HG03135 (cell line): ENCODE data around the gene BCL7C.
"Not testable (repeated sequence)": the region's sequence is repeated elsewhere in the genome, so short reads cannot be mapped to it uniquely, and the experiment has no call there.

Experiments used
- ATAC-seq: cut with Tn5 transposase; IDR thresholded peaks from one replicate; pipeline ENCODE4 v1.9.1; 2021; ENCODE audit warnings: mild to moderate bottlenecking, moderate library complexity; ENCODE audit not compliant: unreplicated experiment

BCL7C gene

GRCh38 chr16:30896261-30896888 lies 2.5 kb upstream of the BCL7C start, which contains the start of gene CTF1:
CTF1 (plus strand) TSS chr16:30896614; CDS start chr16:30896644, 30 bp downstream.
- ATAC-seq = no peak

- ATAC-seq = no peak
These were observed 1.9 kb upstream of the BCL7C start for GRCh38 chr16:30895627-30896260.

- no peak for ATAC-seq
These were observed 877 bp upstream of the BCL7C start for GRCh38 chr16:30894540-30895368.

GRCh38 chr16:30893417-30893743 lies 497 bp downstream of the BCL7C start:
- ATAC-seq = no peak

- ATAC-seq = no peak
These were observed 1.0 kb downstream of the BCL7C start for GRCh38 chr16:30892670-30893416.

- ATAC-seq = not testable (repeated sequence)
These were observed 2.6 kb downstream of the BCL7C start for GRCh38 chr16:30891043-30891823.

GRCh38 chr16:30889721-30890120 lies 4.2 kb downstream of the BCL7C start:
- no peak for ATAC-seq

- no peak for ATAC-seq
These were observed 4.9 kb downstream of the BCL7C start for GRCh38 chr16:30888856-30889499.

- ATAC-seq = no peak
These were observed 6.0 kb downstream of the BCL7C start for GRCh38 chr16:30887927-30888326.

GRCh38 chr16:30886145-30886544 lies 7.7 kb downstream of the BCL7C start:
- no peak for ATAC-seq

GRCh38 chr16:30885196-30885595 lies 8.7 kb downstream of the BCL7C start:
- ATAC-seq = no peak

GRCh38 chr16:30884760-30885159 lies 9.1 kb downstream of the BCL7C start:
- no peak for ATAC-seq

GRCh38 chr16:30882429-30883310 lies 11.2 kb downstream of the BCL7C start:
- ATAC-seq = no peak

- ATAC-seq = no peak
These were observed 17.0 kb downstream of the BCL7C start for GRCh38 chr16:30876867-30877266.

- ATAC-seq = no peak
These were observed 17.7 kb downstream of the BCL7C start for GRCh38 chr16:30875871-30876801.

GRCh38 chr16:30874821-30875717 lies 18.8 kb downstream of the BCL7C start:
- peak; percentile 75 for ATAC-seq

- ATAC-seq = no peak
These were observed 19.5 kb downstream of the BCL7C start for GRCh38 chr16:30874244-30874820.
